GM12878 (cell line): Measurements from ENCODE around the gene OTOF. TPM values are rescaled to one million over a fixed set of nuclear protein-coding genes. Genes with fewer than 3 reads are reported as not detected.
A peak's percentile ranks its signal among the peaks of the same experiment; 100 is the strongest.

Experiments used
- ATAC-seq: fragments of 200-7000 bp; cut with Tn5 transposase; 3 replicates; pipeline ENCODE4 v1.9.1; 2020; ENCODE audit warnings: mild to moderate bottlenecking, moderate library complexity
- BruUV-seq: library from RNA; stranded (reverse); fragments of 400-500 nt; replicated peaks from 2 replicates; lab custom pipeline; 2021; lab: Mats Ljungman, UMichigan
- CTCF ChIA-PET: fragments of 300-600 bp; sonication (Branson Sonifier 250); formaldehyde crosslinking; extraction: SDS; loops from one replicate; lab custom pipeline; 2021; ENCODE audit warnings: inconsistent platforms; lab: Yijun Ruan, JAX
- POLR2A ChIA-PET: fragments of 350-600 bp; formaldehyde crosslinking; extraction: SDS; loops from one replicate; lab custom pipeline; 2021; ENCODE audit warnings: inconsistent platforms; lab: Charles Lee
- RAD21 ChIA-PET: fragments of 300-600 bp; sonication (Branson Sonifier 250); formaldehyde crosslinking; loops from one replicate; lab custom pipeline; 2023; ENCODE audit warnings: antibody characterized with exemption; ENCODE audit not compliant: unreplicated experiment; lab: Charles Lee
- SMC1A ChIA-PET: fragments of 300-600 bp; sonication (Branson Sonifier 250); formaldehyde crosslinking; loops from one replicate; lab custom pipeline; 2023; ENCODE audit not compliant: unreplicated experiment, uncharacterized antibody; lab: Charles Lee
- DNase-seq: peaks from one replicate; pipeline ENCODE4 v3.0.0-alpha.2; 2011; ENCODE audit warnings: low read depth, low spot score
- FAIRE-seq: peaks from 3 replicates; lab custom pipeline; 2011; peaks lifted over from hg19 to GRCh38; lab: Jason Lieb, UNC
- H2AFZ ChIP-seq: 2 replicates; pipeline ENCODE4 v1.6.0; 2011; ENCODE audit warnings: low read depth, low read length, control low read depth; ENCODE audit not compliant: control insufficient read depth
- H3K27ac ChIP-seq: 2 replicates; pipeline ENCODE4 v1.5.1; 2011; ENCODE audit warnings: control low read depth; ENCODE audit not compliant: control insufficient read depth, insufficient read depth
- H3K27me3 ChIP-seq, 2 experiments: replicated peaks in 1 of 2; 2 replicates each; pipeline versions ENCODE4 v1.6.0 to v1.6.1; 2011; ENCODE audit warnings: low read length in 1 of 2; ENCODE audit not compliant: control insufficient read depth in 2 of 2, insufficient read depth in 2 of 2
- H3K36me3 ChIP-seq, 2 experiments: 2 replicates each; pipeline ENCODE4 v1.5.1; 2011; ENCODE audit warnings: low read length in 1 of 2; ENCODE audit not compliant: control insufficient read depth in 2 of 2, insufficient read depth in 2 of 2
- H3K4me1 ChIP-seq: 2 replicates; pipeline ENCODE4 v1.6.1; 2011; ENCODE audit warnings: mild to moderate bottlenecking, low read length, moderate library complexity, mixed read lengths; ENCODE audit not compliant: control insufficient read depth, insufficient read depth
- H3K4me2 ChIP-seq: 2 replicates; pipeline ENCODE4 v1.6.0; 2011; ENCODE audit warnings: control low read depth; ENCODE audit not compliant: control insufficient read depth, insufficient read depth
- H3K4me3 ChIP-seq: fragments of 200-600 bp; sonication (generic); 2 replicates; pipeline ENCODE4 v1.5.1; 2016
- H3K79me2 ChIP-seq: 2 replicates; pipeline ENCODE4 v1.6.0; 2011; ENCODE audit warnings: low read length; ENCODE audit not compliant: control insufficient read depth, insufficient read depth
- H3K9ac ChIP-seq: 2 replicates; pipeline ENCODE4 v1.8.0; 2011; ENCODE audit warnings: low read length, control low read depth, mixed read lengths; ENCODE audit not compliant: control insufficient read depth, insufficient read depth
- H3K9me3 ChIP-seq: replicated peaks from 3 replicates; pipeline ENCODE4 v1.5.1; 2011; ENCODE audit warnings: mild to moderate bottlenecking, low read length; ENCODE audit not compliant: control insufficient read depth, insufficient read depth
- H4K20me1 ChIP-seq: 2 replicates; pipeline ENCODE4 v1.6.0; 2011; ENCODE audit not compliant: control insufficient read depth, insufficient read depth
- GABPA ChIP-seq: IDR thresholded peaks from 2 replicates; pipeline ENCODE4 v1.6.1; 2014; ENCODE audit warnings: antibody characterized with exemption, low read depth, mild to moderate bottlenecking, inconsistent platforms
- KAT2A ChIP-seq: conservative IDR thresholded peaks from 2 replicates; pipeline ENCODE4 v1.6.1; 2011; ENCODE audit warnings: low read depth, low read length; ENCODE audit not compliant: control insufficient read depth
- MTA2 ChIP-seq: fragments of 450-650 bp; IDR thresholded peaks from 2 replicates; pipeline ENCODE4 v1.6.1; 2016; ENCODE audit warnings: low read depth, mild to moderate bottlenecking, moderate library complexity
- MXI1 ChIP-seq: fragments of 150-350 bp; IDR thresholded peaks from 2 replicates; pipeline ENCODE4 v1.6.1; 2011; ENCODE audit warnings: low read depth, mild to moderate bottlenecking, inconsistent platforms, low read length, improper control_type of control experiment
- NR2C2 ChIP-seq: IDR thresholded peaks from 2 replicates; pipeline ENCODE4 v1.6.1; 2011; ENCODE audit warnings: borderline replicate concordance, low read depth; ENCODE audit not compliant: control insufficient read depth, insufficient read length
- SRF ChIP-seq, 2 experiments: IDR thresholded peaks; 2 replicates each; pipeline ENCODE4 v1.6.1; 2011; ENCODE audit warnings: low read depth in 2 of 2, low read length in 2 of 2, mild to moderate bottlenecking in 1 of 2, moderate library complexity in 1 of 2
- STAT1 ChIP-seq: fragments of 450-650 bp; conservative IDR thresholded peaks from 2 replicates; pipeline ENCODE4 v1.6.1; 2014; ENCODE audit warnings: antibody characterized with exemption, mild to moderate bottlenecking
- TCF3 ChIP-seq: IDR thresholded peaks from 2 replicates; pipeline ENCODE4 v1.6.1; 2012; ENCODE audit warnings: low read depth, mild to moderate bottlenecking, low read length, borderline replicate concordance; ENCODE audit not compliant: insufficient read depth
- ZNF384 ChIP-seq: IDR thresholded peaks from 2 replicates; pipeline ENCODE4 v1.6.1; 2012; ENCODE audit warnings: low read depth, mild to moderate bottlenecking, low read length, improper control_type of control experiment, borderline replicate concordance
- WGBS: methylation state at CpG from one replicate; pipeline ENCODE4 v1.1.6; 2016; ENCODE audit warnings: low lambda C conversion rate; ENCODE audit not compliant: insufficient replicate concordance, insufficient coverage; ENCODE audit errors: missing lambda C conversion rate; 5-methylcytosine and 5-hydroxymethylcytosine counted together
- in situ Hi-C: fragments of 300-500 bp; cut with MboI; formaldehyde crosslinking; loops from 9 replicates; pipeline ENCODE4 v1.14.3; 2018; ENCODE audit warnings: mixed read lengths
- intact Hi-C: fragments of 100-400 bp; cut with micrococcal nuclease; formaldehyde crosslinking; loops from one replicate; pipeline ENCODE4 v1.14.2; 2022; ENCODE audit not compliant: unreplicated experiment
- polyA plus RNA-seq, 11 experiments: library from polyadenylated mRNA; depleted of rRNA in 4 of 11; unstranded in 6 of 11; stranded (reverse) in 5 of 11; fragments of >200 nt; fragmentation: Nextera tagmentation in 4 of 11; fragmentation: Illumina TruSeq in 1 of 11; extraction: Ambion mirVana in 4 of 11; extraction: Trizol in 1 of 11; gene quantifications; 1 replicate in 1 of 11; 2 replicates in 10 of 11; pipeline versions ENCODE4 v1.2.1 to v1.2.3, GENCODE V29; 2011 to 2016; ENCODE audit warnings: inconsistent platforms in 2 of 11, missing spikeins in 2 of 11, low read depth in 1 of 11
- total RNA-seq, 4 experiments: library from RNA; depleted of rRNA in 3 of 4; stranded (reverse); fragments of >200 nt in 3 of 4; fragmentation: Illumina TruSeq in 1 of 4; extraction: Trizol in 1 of 4; gene quantifications; 2 replicates each; pipeline versions ENCODE4 v1.2.1 to v1.2.3, GENCODE V29; 2013 to 2021
- TF ChIP-seq, protein P1 (sequence below): IDR thresholded peaks from 2 replicates; pipeline ENCODE4 v1.6.1; 2012; ENCODE audit warnings: low read depth, low read length, improper control_type of control experiment
- TF ChIP-seq, protein P2 (sequence below): fragments of 450-650 bp; conservative IDR thresholded peaks from 2 replicates; pipeline ENCODE4 v1.6.1; 2017; ENCODE audit warnings: mild to moderate bottlenecking, moderate library complexity
- TF ChIP-seq, protein P3 (sequence below): fragments of 450-650 bp; IDR thresholded peaks from 2 replicates; pipeline ENCODE4 v1.6.1; 2016; ENCODE audit warnings: mild to moderate bottlenecking
- TF ChIP-seq, protein P4 (sequence below): fragments of 450-650 bp; IDR thresholded peaks from 2 replicates; pipeline ENCODE4 v1.6.1; 2014; ENCODE audit warnings: mild to moderate bottlenecking

The OTOF gene
- total and polyA plus RNA-seq, 10 of the 15 experiments (the other 5 are each of a cell fraction or from before 2014, with no cell fraction given), result under 0.01 to 0.31 (median 0.07) TPM; not detected in 6

DNA sequence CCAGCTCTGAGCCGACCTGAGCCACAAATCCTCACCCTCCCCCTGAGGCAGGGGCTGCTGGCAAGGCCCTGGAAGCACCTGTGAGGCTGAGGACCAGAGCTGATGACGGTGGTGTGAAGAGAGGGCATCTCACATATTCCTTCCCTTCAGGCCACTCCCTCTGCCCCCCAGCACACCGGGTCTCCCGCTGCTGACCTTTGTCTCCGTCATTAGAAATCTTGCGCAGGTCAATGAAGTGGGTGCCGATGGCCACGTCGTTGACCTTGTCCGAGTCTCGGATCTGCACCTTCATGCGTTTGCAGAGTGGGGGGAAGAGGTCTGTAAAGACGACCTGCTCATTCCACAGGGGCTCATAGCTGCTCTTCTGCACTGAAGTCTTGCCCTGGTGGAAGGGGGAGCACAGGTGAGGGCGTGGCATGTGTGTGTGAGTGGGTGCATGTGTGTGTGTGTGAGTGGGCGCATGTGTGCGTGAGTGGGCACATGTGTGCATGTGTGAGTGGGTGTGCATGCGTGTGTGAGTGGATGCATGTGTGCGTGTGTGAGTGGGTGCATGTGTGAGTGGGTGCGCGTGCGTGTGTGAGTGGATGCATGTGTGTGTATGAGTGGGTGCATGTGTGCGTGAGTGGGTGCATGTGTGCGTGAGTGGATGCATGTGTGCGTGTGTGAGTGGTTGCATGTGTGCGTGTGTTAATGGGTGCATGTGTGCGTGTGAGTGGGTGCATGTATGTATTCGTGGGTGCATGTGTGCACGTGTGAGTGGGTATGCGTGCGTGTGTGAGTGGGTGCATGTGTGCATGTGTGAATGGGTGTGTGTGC lies 4.5 kb upstream of the OTOF start (continued):
- TF ChIP-seq MTA2 (no peak), GABPA (no peak), TCF3 (peak; percentile 43; the same call in 1 of the 2 replicates), MXI1 (no peak), NR2C2 (no peak), SRF (IDR thresholded peaks at IDR 0.05; ENCODE audit: low read depth in 2 of 2, low read length in 2 of 2) (0 out of 4 replicates have a peak, but pooled peaks of 1 of the 2 experiments have one; percentile 4), STAT1 (no peak)
- TF ChIP-seq, protein P1, sequence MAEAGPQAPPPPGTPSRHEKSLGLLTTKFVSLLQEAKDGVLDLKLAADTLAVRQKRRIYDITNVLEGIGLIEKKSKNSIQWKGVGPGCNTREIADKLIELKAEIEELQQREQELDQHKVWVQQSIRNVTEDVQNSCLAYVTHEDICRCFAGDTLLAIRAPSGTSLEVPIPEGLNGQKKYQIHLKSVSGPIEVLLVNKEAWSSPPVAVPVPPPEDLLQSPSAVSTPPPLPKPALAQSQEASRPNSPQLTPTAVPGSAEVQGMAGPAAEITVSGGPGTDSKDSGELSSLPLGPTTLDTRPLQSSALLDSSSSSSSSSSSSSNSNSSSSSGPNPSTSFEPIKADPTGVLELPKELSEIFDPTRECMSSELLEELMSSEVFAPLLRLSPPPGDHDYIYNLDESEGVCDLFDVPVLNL, result no peak
- TF ChIP-seq, protein P2, sequence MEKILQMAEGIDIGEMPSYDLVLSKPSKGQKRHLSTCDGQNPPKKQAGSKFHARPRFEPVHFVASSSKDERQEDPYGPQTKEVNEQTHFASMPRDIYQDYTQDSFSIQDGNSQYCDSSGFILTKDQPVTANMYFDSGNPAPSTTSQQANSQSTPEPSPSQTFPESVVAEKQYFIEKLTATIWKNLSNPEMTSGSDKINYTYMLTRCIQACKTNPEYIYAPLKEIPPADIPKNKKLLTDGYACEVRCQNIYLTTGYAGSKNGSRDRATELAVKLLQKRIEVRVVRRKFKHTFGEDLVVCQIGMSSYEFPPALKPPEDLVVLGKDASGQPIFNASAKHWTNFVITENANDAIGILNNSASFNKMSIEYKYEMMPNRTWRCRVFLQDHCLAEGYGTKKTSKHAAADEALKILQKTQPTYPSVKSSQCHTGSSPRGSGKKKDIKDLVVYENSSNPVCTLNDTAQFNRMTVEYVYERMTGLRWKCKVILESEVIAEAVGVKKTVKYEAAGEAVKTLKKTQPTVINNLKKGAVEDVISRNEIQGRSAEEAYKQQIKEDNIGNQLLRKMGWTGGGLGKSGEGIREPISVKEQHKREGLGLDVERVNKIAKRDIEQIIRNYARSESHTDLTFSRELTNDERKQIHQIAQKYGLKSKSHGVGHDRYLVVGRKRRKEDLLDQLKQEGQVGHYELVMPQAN, result no peak

DNA sequence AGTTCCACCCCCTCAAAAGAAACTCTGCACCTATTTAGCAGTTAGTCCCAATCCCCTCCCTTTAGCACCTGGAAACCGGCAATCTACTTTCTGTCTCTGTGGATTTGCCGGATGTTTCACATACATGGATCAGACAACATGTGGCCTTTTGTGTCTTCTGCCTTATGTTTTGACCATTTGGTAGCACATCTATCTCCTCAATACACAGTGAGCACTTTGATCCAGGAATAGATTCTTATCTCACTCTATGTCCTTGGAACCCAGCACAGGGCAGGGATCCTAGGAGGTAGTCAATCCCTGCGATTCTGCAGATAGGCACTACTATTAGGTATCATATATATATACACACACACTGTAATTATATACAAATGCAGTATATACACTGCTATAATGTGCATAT lies 3.8 kb upstream of the OTOF start:
- RAD21 ChIA-PET, result no interaction called here
- H3K4me3 ChIP-seq, result no peak overlapping the region
- no peaks in the 10 kb centered on the region for H3K9me3 ChIP-seq
- in situ Hi-C loops, result no loop called here
- H3K27ac ChIP-seq, result no peak overlapping the region
- WGBS, result 58% methylated on average over 3 of the region's 3 CpGs
- H3K27me3 ChIP-seq, result no peaks in the 10 kb centered on the region
- no TSS peak for BruUV-seq
- ATAC-seq (no peak), DNase-seq (no peak), FAIRE-seq (no peak)
- TF ChIP-seq, protein P3, sequence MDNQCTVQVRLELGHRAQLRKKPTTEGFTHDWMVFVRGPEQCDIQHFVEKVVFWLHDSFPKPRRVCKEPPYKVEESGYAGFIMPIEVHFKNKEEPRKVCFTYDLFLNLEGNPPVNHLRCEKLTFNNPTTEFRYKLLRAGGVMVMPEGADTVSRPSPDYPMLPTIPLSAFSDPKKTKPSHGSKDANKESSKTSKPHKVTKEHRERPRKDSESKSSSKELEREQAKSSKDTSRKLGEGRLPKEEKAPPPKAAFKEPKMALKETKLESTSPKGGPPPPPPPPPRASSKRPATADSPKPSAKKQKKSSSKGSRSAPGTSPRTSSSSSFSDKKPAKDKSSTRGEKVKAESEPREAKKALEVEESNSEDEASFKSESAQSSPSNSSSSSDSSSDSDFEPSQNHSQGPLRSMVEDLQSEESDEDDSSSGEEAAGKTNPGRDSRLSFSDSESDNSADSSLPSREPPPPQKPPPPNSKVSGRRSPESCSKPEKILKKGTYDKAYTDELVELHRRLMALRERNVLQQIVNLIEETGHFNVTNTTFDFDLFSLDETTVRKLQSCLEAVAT, result no peak
- no peak for TF ChIP-seq KAT2A
- TF ChIP-seq, protein P4, sequence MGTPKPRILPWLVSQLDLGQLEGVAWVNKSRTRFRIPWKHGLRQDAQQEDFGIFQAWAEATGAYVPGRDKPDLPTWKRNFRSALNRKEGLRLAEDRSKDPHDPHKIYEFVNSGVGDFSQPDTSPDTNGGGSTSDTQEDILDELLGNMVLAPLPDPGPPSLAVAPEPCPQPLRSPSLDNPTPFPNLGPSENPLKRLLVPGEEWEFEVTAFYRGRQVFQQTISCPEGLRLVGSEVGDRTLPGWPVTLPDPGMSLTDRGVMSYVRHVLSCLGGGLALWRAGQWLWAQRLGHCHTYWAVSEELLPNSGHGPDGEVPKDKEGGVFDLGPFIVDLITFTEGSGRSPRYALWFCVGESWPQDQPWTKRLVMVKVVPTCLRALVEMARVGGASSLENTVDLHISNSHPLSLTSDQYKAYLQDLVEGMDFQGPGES, result no peak
- TF ChIP-seq ZNF384, result no peak
- SMC1A ChIA-PET, result no interaction called here
- no peaks in the 10 kb centered on the region for H3K79me2 ChIP-seq
- H3K4me1 ChIP-seq, result no peaks in the 10 kb centered on the region
- H3K9ac ChIP-seq, result no peak overlapping the region
- intact Hi-C loops, result no loop called here
- POLR2A ChIA-PET, result no interaction called here
- H4K20me1 ChIP-seq, result no peaks in the 10 kb centered on the region
- H3K4me2 ChIP-seq, result no peak overlapping the region
- no peaks in the 10 kb centered on the region for H3K36me3 ChIP-seq
- no peak overlapping the region for H2AFZ ChIP-seq
- CTCF ChIA-PET, result no interaction called here
